ENCODE results near the gene PHF11. TPM values are rescaled to one million over a fixed set of nuclear protein-coding genes. Genes with fewer than 3 reads are reported as not detected.
A peak's percentile ranks its signal among the peaks of the same experiment; 100 is the strongest.

The PHF11 gene
- total RNA-seq, 3 donors from 2014 or later: 33.8 to 56.5 (median 52.1) TPM

DNA sequence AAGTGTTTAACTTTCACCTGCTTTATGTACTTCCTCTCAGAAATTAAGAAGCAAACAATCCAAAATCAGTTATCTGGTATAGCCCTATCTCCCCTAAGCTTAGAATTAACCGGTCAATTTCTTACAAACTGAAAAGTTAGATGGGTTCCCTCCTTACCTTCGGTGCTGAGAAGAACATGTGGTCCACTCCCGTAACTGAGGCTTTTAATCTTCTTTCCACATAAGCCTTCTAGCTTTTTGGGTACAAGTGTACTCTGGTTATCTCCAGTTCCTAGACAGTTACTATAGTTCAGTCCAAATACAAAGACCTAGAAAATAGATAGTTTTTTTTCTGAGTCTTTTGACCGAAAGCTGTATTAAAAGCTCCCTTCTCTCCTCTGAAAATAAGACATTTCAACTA, 70.7 kb downstream of the PHF11 start:
- intact Hi-C loops (cut with DNase I; ENCODE audit: low total_unique reads): no loop called here
- Histone ChIP-seq H3K27me3 (no peaks in the 10 kb centered on the region), H3K4me1 (no peaks in the 10 kb centered on the region), H3K4me3 (no peak overlapping the region), H3K36me3 (no peaks in the 10 kb centered on the region), H3K9me3 (no peaks in the 10 kb centered on the region), H3K27ac (no peak overlapping the region)
- TF ChIP-seq POLR2AphosphoS5 (IDR thresholded peaks at IDR 0.05): no peak
- TF ChIP-seq, protein P1, sequence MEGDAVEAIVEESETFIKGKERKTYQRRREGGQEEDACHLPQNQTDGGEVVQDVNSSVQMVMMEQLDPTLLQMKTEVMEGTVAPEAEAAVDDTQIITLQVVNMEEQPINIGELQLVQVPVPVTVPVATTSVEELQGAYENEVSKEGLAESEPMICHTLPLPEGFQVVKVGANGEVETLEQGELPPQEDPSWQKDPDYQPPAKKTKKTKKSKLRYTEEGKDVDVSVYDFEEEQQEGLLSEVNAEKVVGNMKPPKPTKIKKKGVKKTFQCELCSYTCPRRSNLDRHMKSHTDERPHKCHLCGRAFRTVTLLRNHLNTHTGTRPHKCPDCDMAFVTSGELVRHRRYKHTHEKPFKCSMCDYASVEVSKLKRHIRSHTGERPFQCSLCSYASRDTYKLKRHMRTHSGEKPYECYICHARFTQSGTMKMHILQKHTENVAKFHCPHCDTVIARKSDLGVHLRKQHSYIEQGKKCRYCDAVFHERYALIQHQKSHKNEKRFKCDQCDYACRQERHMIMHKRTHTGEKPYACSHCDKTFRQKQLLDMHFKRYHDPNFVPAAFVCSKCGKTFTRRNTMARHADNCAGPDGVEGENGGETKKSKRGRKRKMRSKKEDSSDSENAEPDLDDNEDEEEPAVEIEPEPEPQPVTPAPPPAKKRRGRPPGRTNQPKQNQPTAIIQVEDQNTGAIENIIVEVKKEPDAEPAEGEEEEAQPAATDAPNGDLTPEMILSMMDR (IDR thresholded peaks at IDR 0.05): no peak
- no peak for TF ChIP-seq POLR2A (IDR thresholded peaks at IDR 0.05)
- no peak for DNase-seq (ENCODE audit: low spot score in 2 of 2)

DNA sequence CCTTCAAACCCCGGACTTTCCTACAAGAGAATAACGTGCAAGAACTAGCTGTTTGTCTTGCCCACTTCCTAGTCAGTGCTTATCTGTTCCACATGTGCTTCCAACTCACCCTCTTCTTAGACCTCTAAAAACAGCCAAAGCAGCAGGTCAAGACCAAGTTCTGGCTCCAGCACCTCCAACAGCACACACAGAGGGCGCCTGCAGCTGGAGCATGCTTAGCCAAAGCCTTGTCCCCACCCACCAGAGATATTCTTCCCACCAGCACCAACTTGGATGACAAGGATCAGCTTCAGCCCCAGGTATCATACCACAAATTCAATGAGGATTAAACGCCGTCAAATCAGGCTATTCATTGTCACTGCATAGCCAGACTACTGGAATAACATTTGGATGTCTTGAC, 71.7 kb downstream of the PHF11 start:
- Histone ChIP-seq H3K9me3 (no peaks in the 10 kb centered on the region), H3K27ac (no peak overlapping the region), H3K27me3 (no peaks in the 10 kb centered on the region), H3K36me3 (no peaks in the 10 kb centered on the region), H3K4me1 (no peaks in the 10 kb centered on the region), H3K4me3 (no peak overlapping the region)
- TF ChIP-seq POLR2AphosphoS5 (IDR thresholded peaks at IDR 0.05) (no peak), POLR2A (IDR thresholded peaks at IDR 0.05) (no peak)
- TF ChIP-seq, protein P1 (IDR thresholded peaks at IDR 0.05): no peak
- intact Hi-C loops (cut with DNase I; ENCODE audit: low total_unique reads): no loop called here
- DNase-seq (ENCODE audit: low spot score in 2 of 2): no peak

DNA sequence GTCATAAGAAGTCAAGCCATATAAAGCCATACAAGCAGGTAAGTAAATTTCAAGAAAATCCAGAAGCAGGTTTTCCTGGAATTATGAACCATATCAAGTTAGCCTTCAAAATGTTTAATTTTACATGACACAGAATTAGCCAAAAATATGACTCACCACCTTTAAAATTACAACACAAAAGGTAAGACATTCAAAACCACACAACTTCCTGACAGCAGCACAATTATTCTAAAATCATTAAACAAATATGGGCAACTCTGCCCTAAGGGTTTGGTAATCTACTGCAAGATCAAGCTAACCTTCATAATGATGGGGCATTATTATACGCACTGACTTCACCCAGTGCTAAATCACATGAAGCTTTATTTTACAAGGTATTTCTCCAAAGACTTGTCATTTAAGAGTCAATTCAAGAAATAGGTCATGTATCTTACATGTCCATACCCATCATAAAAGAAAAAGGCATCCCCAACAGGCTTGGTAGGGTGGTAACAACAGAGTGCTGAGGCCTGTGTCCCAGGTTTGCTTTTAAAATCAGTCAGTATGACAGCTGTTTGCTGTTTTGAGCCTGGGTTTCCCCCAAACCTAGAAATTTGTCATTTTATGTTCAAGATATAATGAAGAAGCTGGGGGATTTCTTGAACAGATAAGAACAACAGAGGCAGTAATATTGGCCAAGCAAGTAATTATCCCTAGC, 74.4 kb downstream of the PHF11 start:
- Histone ChIP-seq H3K36me3 (no peaks in the 10 kb centered on the region), H3K9me3 (no peaks in the 10 kb centered on the region), H3K27ac (peak overlapping the region; percentile 3 to 33), H3K27me3 (no peaks in the 10 kb centered on the region), H3K4me3 (no peak overlapping the region), H3K4me1 (no peaks in the 10 kb centered on the region)
- intact Hi-C loops (cut with DNase I; ENCODE audit: low total_unique reads): no loop called here
- TF ChIP-seq POLR2AphosphoS5 (IDR thresholded peaks at IDR 0.05): no peak
- TF ChIP-seq, protein P1 (IDR thresholded peaks at IDR 0.05): no peak
- no peak for TF ChIP-seq POLR2A (IDR thresholded peaks at IDR 0.05)
- no peak for DNase-seq (ENCODE audit: low spot score in 2 of 2)

DNA sequence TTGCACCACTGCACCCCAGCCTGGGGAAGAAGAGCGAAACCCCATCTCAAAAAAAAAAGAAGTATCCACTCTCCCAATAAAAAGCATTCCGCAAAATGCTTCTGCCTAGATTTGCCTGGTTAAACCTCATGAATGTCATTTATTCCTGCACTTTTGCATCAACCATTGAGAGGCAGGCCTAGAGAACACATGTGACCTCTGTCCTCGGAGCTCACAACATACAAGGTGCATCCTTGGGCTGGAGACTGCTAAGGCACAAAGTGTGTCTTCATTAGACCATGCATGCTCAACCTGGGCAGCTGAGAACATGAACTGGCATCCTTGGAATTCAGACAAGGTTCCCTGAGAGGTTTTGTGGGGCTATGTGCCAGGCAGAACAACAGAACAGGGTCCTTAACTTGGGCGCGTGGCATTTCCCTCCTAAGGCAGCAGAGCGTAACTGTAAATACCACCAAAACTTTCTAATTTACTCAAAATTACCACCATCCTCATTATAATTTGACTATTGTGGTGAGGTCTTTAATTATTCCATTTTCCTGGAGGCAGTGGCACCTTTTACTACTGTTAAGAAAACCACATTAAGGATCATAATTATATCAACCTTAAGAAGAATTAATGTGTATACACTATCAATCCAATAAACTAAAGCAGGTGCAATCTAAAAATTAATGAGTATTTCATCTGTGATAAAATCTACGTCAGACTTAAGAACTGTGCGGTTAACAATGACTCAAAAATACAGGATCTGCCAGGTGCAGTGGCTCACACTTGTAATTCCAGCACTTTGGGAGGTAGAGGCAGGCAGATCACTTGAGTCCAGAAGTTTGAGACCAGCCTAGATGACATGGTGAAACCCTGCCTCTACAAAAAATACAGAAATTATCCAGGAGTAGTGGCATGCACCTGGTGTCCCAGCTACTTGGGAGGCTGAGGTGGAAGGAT, 75.8 kb downstream of the PHF11 start:
- TF ChIP-seq, protein P1 (IDR thresholded peaks at IDR 0.05): no peak
- TF ChIP-seq POLR2A (IDR thresholded peaks at IDR 0.05): no peak
- TF ChIP-seq POLR2AphosphoS5 (IDR thresholded peaks at IDR 0.05): no peak
- intact Hi-C loops (cut with DNase I; ENCODE audit: low total_unique reads): no loop called here
- Histone ChIP-seq H3K9me3 (no peaks in the 10 kb centered on the region), H3K27ac (no peak overlapping the region), H3K4me3 (no peak overlapping the region), H3K4me1 (no peaks in the 10 kb centered on the region), H3K27me3 (no peaks in the 10 kb centered on the region), H3K36me3 (no peaks in the 10 kb centered on the region)
- peak in 1 of 2 donors; percentile 33 for DNase-seq (ENCODE audit: low spot score in 2 of 2)

Other genes starting within 250 kb of the PHF11 start
- 1 to 10 TPM; 7.3 to 8.5 (median 8.2) TPM for gene CDADC1, start 248.0 kb upstream of the PHF11 start, total RNA-seq
- 10 to 100 TPM; 40.0 to 92.1 (median 44.8) TPM for gene CAB39L, start 51.9 kb upstream of the PHF11 start, total RNA-seq
- gene SETDB2, start 51.7 kb upstream of the PHF11 start, total RNA-seq: 10 to 100 TPM in 2 of 3 donors, 1 to 10 TPM in 1; 9.9 to 17.0 (median 12.8) TPM
- 10 to 100 TPM; 13.8 to 18.4 (median 17.9) TPM for gene RCBTB1, start 89.6 kb downstream of the PHF11 start, total RNA-seq
- gene ARL11, start 132.6 kb downstream of the PHF11 start, total RNA-seq: 1 to 10 TPM in 2 of 3 donors, under 1 TPM in 1; 0.98 to 1.4 (median 1.3) TPM
- 100 to 1,000 TPM in 1 of 3 donors, 10 to 100 TPM in 2; 33.3 to 104 (median 80.1) TPM for gene EBPL, start 195.5 kb downstream of the PHF11 start, total RNA-seq